COLO668 (cell line): ENCODE data around the gene PDK2.
A peak's percentile ranks its signal among the peaks of the same experiment; 100 is the strongest.

Experiments
- DNase-seq: peaks from one replicate; lab custom pipeline; 2025; ENCODE audit not compliant: unreplicated experiment; lab: John Stamatoyannopoulos, UW

The PDK2 gene

GRCh38 chr17:50099003-50099402 is 3.9 kb downstream of the PDK2 start:
- DNase-seq, result no peak

DNA sequence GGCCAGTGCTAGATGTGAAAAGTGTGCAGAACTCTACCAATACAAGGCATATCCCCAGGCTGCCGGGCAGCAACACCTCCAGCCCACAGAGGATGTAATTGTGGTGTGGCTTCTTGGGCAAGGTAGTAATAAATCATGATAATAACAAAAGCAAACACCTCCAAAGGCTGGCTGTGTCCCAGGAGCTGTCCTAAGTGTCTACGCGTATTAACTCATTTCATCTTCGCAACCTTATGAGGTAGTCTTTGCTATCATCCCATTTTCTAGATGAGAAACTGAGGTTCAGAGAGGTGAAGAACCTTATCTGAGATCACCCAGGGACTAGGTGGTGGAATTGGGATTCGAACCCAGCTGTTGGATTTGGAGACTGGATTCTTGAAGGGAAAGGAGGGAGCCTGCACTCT is 5.3 kb downstream of the PDK2 start:
- no peak for DNase-seq

DNA sequence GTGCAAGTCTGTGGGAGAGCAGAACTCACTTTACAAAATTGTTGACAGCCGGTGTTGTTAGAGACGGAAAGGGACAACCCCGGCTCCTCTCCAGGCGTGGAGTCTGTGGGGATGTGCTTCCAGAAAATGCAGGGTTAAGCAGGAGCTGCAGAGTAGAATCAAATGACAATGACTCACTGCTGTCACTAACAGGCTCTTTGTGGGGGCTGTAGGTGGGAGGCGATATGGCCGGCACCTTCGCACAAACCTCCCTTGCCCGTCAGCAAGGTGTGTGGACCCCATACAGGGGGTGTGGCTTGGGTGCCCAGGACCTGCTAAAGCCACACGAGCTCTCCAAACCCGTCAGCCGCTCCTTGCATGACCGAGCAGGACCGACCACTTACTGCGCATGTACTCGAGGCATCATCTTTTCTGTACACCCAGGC is 5.8 kb downstream of the PDK2 start:
- peak; percentile 44 for DNase-seq

GRCh38 chr17:50101346-50102163 is 6.4 kb downstream of the PDK2 start:
- DNase-seq, result peak; percentile 44

DNA sequence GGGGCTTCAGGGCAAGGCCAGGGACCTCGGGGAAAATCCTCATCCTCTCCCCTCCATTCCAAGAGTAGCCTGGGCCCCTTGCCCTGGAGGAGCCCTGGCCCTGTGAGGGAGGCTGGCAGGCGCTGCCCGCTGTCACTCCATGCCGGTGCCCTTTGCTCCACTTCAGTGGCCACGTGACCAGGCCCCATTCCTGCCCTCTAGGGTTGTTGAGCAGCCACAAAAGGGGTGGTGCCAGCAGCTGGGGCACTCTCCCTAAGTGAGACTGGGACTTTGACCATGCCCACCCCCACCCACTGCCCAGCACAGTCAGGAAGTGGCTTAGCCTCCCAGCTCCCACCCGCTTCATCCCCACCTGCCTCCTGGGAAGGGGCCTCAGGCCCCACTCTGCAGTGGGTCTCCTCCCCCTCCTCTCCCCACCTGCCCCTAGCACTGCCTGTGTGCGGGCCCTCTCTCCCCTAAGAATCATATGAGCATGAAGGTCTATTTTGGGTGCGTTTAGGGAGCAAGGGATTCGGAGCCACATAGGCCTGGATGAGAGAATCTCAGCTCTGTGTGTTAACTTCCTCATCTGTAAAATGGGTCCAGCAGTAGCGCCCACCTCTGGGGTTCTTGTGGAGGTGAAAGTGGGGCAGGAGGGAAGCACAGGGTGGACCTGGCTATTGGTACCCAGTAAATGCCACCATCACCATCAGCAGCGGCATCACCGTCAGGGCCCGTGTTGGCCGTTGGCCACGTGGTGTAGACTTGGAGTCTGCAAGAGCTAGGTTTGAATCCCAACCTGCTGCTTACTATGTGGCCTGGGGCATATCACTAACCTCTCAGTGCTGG is 7.2 kb downstream of the PDK2 start:
- peak; percentile 60 for DNase-seq

GRCh38 chr17:50103252-50103651 is 8.1 kb downstream of the PDK2 start:
- no peak for DNase-seq

DNA sequence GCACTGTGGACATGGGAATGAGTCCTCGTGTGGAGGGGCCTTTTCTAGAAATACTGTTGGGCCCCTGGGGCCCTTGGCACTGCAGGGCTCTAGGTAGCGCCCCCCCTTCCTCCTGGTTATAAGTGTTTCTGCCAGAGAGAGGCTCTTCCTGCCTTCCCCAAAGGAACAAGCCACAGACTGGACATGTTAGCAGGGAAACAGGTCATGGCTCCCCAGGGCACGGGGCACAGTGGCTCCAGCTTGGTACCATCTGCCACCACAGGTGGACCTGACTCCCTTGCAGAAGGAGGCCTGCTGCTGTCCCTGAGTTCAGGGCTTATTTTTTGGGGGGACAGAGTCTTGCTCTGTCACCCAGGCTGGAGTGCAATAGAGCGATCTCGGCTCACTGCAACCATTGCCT is 8.8 kb downstream of the PDK2 start:
- DNase-seq, result no peak

DNA sequence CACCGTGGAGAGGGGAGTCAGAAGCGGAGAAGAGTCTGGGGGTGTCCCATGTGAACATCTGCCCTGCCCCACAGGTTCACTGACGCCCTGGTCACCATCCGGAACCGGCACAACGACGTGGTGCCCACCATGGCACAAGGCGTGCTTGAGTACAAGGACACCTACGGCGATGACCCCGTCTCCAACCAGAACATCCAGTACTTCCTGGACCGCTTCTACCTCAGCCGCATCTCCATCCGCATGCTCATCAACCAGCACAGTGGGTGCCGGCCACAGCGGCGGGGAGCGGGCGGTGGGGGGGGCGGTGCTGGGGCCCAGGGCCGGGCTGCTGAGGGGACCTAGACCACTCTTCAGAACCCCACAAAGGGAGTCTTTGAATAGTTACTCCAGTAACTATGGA is 10.7 kb downstream of the PDK2 start:
- no peak for DNase-seq

- no peak for DNase-seq
These were observed 11.4 kb downstream of the PDK2 start for GRCh38 chr17:50106393-50107131.

- no peak for DNase-seq
These were observed 12.8 kb downstream of the PDK2 start for GRCh38 chr17:50107790-50108414.

- no peak for DNase-seq
These were observed 13.4 kb downstream of the PDK2 start for GRCh38 chr17:50108556-50108955.

DNA sequence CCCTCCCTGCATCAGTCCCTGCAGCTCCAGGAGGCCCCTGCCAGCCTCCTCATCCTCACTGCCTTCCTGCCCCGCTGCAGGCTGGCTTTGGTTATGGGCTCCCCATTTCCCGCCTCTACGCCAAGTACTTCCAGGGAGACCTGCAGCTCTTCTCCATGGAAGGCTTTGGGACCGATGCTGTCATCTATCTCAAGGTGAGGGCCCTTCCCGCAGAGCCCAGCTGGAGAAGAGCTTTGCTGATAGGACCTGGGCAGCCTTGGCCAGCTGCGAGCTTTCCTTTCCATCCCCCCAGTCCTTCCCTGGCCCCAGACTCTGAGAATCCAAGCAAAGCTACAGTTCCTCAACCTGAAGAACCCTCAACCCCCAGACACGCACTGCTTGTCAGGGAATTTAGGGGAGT is 14.1 kb downstream of the PDK2 start:
- no peak for DNase-seq

GRCh38 chr17:50109785-50110184 is 14.6 kb downstream of the PDK2 start:
- no peak for DNase-seq

DNA sequence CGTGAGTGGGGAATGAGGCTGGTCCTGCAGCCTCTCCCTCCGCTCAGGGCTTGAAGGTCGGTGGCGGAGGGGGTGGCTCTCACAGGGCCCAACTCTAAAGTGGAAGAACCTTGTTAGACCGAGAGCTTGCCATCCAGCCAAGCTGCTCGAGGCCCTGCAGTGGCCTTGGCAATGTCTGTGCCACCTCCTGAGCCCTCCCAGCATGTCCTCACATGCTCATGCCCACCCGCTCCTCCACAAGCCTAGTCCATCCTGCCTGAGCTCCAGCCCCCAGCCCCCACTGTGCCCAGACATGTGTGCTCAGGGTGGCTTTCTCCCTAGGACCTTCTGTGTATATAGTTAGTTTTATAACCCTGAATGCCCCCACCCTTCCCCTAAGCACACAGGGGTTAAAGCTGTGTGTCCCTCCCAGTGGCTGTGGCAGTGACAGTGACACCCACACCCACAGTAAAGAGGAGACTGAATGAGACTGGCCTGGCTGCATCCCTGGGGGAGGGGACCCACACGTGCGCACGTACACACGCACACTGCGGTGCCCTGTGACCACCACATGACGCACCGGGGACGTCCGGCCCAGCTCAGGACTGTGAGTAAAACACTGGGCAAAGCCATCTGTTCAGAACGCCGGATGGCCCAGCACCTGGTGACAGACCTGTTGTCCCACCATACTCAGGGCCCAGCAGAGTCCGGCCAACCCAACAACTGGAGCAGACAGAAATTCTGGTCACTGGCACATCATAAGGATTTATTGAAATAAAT is 15.6 kb downstream of the PDK2 start:
- DNase-seq, result no peak

- no peak for DNase-seq
These were observed 16.8 kb downstream of the PDK2 start for GRCh38 chr17:50111673-50112655.

DNA sequence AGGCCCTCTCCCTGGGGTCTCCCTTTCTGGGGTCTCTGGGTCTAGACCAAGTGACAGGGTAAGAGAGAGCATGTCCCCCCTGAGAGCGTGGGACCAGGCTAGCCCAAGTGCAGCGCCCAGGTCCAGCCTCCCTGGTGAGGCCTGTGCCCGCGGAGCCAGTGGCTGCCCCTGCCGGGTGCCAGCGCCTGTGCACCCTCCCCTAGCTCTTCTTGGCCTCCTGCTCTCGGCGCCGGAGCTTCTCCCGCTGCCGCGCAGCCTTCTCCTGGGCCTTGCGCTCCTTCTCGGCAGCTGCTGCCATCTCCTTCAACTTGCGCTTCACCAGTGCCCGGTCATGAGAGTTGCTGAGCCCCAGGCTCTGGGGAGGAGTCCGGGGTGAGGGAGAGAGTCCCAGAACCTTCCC is 17.5 kb downstream of the PDK2 start:
- no peak for DNase-seq

DNA sequence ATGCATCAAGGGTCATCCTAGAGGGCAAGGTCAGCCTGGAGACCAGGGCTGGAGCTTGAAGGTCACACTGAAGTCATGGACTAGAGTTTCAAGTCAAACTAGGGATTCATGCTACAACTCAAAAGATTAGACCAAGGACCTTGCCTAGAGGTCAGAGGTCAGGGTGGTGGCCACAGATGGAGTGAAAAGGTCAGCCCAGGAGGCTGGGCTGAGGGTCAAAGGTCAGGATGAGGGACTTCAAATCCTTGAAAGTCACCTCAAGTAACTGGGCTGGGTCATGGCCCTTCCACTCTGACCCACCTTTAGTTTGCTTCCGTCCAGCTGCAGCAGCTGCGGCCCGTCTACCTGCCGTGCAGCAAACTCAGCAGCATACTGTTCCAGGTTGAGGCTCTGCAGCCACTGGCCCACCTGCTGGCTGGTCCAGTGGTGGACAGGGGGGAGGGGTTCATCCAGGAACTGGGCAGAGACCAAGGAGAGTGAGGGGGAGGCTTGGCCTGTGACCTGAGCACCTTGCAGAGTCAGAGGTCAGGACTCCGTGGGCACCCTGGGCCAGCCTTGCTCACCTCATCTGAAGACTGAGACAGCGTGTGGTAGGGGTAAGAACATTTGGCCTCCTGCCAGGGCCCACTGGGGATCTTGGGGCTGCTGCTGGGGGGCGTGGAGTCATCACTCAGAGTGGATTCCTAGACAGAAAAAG is 18.6 kb downstream of the PDK2 start:
- no peak for DNase-seq

DNA sequence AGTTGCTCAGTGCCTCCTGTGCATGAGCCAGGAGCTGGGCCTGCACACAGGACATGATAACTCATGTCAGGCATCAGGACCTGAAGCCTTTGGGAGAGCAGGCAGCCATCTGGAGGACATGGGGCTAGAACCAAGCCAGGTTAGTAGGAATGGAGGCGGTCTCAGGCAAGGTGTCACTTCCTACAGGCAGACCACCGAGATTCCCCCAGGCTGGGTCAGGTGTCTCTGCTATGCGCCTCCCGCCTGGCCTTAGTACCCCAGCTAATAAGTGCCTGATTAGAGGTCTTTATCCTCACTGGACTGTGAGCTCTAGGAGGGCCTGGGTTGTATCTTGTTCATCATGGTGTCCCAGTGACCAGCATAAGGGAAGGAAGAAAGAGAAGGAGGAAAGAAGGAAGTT is 19.2 kb downstream of the PDK2 start:
- no peak for DNase-seq
